ENCODE measurements around the gene RASA2. TPM values are rescaled to one million over a fixed set of nuclear protein-coding genes. Genes with fewer than 3 reads are reported as not detected.

The RASA2 gene
- total and polyA plus RNA-seq, 2 of the 4 experiments (the other 2 are of a cell fraction): 6.1 to 14.0 TPM

DNA sequence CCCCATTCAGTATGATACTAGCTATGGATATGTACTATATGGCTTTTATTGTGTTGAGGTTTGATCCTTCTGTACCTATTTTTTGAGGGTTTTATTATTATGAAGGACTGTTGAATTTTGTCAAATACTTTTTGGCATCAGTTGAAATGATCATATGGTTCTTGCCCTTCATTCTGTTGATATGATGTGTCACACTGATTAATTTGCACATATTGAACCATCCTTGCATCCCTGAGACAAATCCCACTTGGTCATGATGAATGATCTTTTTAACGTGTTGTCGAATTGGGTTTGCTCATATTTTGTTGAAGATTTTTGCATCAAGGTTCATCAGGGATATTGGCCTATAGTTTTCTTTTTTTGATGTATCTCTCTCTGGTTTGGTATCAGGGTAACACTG is 61.0 kb downstream of the RASA2 start:
- DNase-seq: no peak
- Histone ChIP-seq H3K56ac (ENCODE audit: extremely low read depth, insufficient read depth, low read length) (no peak overlapping the region), H2BK120ac (ENCODE audit: low read depth, low read length) (no peak overlapping the region), H2AK9ac (replicated peaks; ENCODE audit: low read depth, low read length, poor library complexity) (no peak overlapping the region), H3K4me2 (ENCODE audit: low read depth, low read length) (no peak overlapping the region), H3K79me1 (ENCODE audit: low read depth in 1 of 2, low read length in 2 of 2) (peaks cover 37 to 42% of the 10 kb centered on the region in 2 experiments), H3K4me3 (ENCODE audit: insufficient read depth, low read depth, low read length) (no peak overlapping the region), H3K36me3 (ENCODE audit: control insufficient read depth, insufficient read depth, low read length) (peaks cover 9% of the 10 kb centered on the region), H3K27me3 (ENCODE audit: control insufficient read depth, insufficient read depth, low read length) (no peaks in the 10 kb centered on the region), H3K14ac (replicated peaks; ENCODE audit: low read depth, low read length) (no peak overlapping the region), H4K8ac (ENCODE audit: low read depth in 2 of 2, low read length in 2 of 2) (no peak overlapping the region), H3K9me3 (ENCODE audit: control insufficient read depth, insufficient read depth, low read length) (peaks cover 4% of the 10 kb centered on the region), H4K5ac (ENCODE audit: low read depth, low read length) (no peak overlapping the region), H3K9me1 (ENCODE audit: insufficient read depth, low read length) (no peaks in the 10 kb centered on the region), H3K4me1 (ENCODE audit: control insufficient read depth, insufficient read depth, low read length) (no peaks in the 10 kb centered on the region), H3K18ac (ENCODE audit: low read depth, low read length) (no peak overlapping the region), H2BK5ac (ENCODE audit: low read depth, low read length, poor library complexity, severe bottlenecking) (no peak overlapping the region), H3K27ac (ENCODE audit: insufficient read depth, low read length) (no peak overlapping the region), H3K23ac (ENCODE audit: low read depth, low read length) (no peak overlapping the region), H2BK15ac (ENCODE audit: low read depth, low read length) (no peak overlapping the region), H2AK5ac (ENCODE audit: low read depth, low read length) (no peak overlapping the region), H4K91ac (ENCODE audit: insufficient read depth, low read depth, low read length) (no peak overlapping the region), H3K4ac (ENCODE audit: low read depth, low read length) (no peak overlapping the region), H4K20me1 (ENCODE audit: insufficient read depth, low read length) (no peaks in the 10 kb centered on the region), H3K9ac (ENCODE audit: low read depth, low read length) (no peak overlapping the region), H2AFZ (replicated peaks; ENCODE audit: low read length, poor library complexity) (no peak overlapping the region), H2BK20ac (ENCODE audit: low read depth, low read length) (no peak overlapping the region)
- dilution Hi-C loops (cut with HindIII; ENCODE audit: low sequenced_read_pairs, unreplicated experiment): no loop called here
- no peak for TF ChIP-seq FOS (IDR thresholded peaks at IDR 0.05; ENCODE audit: low read depth, low read length)
- TF ChIP-seq MAZ (IDR thresholded peaks at IDR 0.05; ENCODE audit: borderline replicate concordance, low read depth, low read length): no peak
- TF ChIP-seq CHD1 (IDR thresholded peaks at IDR 0.05; ENCODE audit: low read depth, low read length): no peak
- TF ChIP-seq MAFK (IDR thresholded peaks at IDR 0.05; ENCODE audit: low read depth, low read length): no peak
- TF ChIP-seq, protein P1, sequence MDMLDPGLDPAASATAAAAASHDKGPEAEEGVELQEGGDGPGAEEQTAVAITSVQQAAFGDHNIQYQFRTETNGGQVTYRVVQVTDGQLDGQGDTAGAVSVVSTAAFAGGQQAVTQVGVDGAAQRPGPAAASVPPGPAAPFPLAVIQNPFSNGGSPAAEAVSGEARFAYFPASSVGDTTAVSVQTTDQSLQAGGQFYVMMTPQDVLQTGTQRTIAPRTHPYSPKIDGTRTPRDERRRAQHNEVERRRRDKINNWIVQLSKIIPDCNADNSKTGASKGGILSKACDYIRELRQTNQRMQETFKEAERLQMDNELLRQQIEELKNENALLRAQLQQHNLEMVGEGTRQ (IDR thresholded peaks at IDR 0.05; ENCODE audit: low read depth, low read length): no peak
- no peak for TF ChIP-seq RFX5 (IDR thresholded peaks at IDR 0.05; ENCODE audit: low read depth, low read length)
- TF ChIP-seq RCOR1 (IDR thresholded peaks at IDR 0.05; ENCODE audit: insufficient replicate concordance, low read length): no peak
- ChIA-PET CTCF (no interaction called here), POLR2A (ENCODE audit: unreplicated experiment) (interaction anchor here (0.6 kb wide), 1 partner anchor 68 kb away, joined by 4 read pairs; no protein-coding TSS in a partner anchor)
- ATAC-seq (ENCODE audit: low read depth): no peak
- no TSS peak for BruUV-seq (replicated peaks)
- no CpG with 5 or more reads among the region's 2 CpGs for WGBS, 2 experiments (ENCODE audit: extremely low coverage in 2 of 2, insufficient read length in 1 of 2)
- in situ Hi-C loops (cut with MboI; ENCODE audit: low sequenced_read_pairs): loop anchor here (10.0 kb wide), 1 partner anchor 243 kb away; no protein-coding TSS in a partner anchor
- intact Hi-C loops (cut with micrococcal nuclease): no loop called here
